Measurements from ENCODE around the gene CMC1.
"Not testable (repeated sequence)": the region's sequence is repeated elsewhere in the genome, so short reads cannot be mapped to it uniquely, and the experiment has no call there.

The CMC1 gene

DNA sequence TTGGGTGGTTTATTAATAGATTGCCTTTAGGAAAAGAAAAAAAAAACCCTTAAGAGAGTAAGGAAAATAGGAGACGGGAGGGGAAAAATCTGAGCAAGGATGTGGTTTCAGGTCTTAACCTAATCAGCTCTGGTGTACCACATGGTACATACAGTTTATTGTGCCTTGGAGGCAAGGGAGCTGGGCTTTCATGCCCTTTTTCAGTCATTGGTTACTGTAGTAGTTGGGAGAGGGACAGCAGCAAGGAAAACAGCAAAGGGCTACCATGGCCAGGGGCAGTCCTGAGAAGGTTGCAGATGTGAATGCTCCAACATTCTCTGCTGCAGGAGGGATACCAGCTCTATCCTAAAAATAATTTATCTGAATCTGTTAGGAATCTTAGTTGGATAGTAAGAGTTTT, 5.9 kb downstream of the CMC1 start:
- no peak for DNase-seq

DNA sequence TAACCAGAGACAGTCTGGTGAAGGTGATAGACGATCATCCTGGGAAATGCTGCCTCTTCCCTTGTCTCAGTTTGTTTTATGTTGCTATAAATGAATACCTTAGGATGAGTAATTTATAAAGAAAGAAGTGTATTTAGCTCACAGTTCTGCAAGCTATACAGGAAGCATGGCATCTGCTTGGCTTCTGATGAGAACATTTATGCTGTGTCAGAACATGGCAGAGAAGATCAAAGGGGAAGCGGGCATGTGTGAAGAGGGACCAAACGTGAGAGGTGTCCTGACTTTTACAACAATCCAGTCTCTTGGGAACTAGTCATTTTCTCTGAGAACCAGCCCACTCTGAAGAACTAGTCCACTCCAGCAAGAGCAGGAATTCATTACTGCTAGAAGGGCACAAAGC, 9.6 kb downstream of the CMC1 start:
- DNase-seq = no peak

DNA sequence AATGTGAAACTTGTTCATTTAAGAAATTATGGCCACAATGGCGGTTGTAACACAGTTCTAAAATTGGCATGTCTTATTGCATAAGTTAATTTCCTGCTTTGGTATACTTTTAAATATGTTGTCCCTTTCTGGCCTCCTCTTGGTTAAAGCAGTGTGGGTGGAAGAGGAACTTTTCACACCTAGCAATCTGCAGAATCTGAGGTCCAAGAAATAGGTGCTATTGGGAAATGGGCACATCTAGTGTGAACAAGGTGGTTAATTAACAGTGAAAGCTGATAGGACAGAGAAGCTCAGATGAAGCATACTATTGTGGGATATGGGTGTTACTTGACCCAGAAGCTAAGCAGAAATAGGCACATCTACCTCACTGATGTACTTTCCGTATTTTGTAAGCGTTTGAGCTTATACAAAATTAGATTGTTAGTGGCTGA, 10.6 kb downstream of the CMC1 start:
- no peak for DNase-seq

DNA sequence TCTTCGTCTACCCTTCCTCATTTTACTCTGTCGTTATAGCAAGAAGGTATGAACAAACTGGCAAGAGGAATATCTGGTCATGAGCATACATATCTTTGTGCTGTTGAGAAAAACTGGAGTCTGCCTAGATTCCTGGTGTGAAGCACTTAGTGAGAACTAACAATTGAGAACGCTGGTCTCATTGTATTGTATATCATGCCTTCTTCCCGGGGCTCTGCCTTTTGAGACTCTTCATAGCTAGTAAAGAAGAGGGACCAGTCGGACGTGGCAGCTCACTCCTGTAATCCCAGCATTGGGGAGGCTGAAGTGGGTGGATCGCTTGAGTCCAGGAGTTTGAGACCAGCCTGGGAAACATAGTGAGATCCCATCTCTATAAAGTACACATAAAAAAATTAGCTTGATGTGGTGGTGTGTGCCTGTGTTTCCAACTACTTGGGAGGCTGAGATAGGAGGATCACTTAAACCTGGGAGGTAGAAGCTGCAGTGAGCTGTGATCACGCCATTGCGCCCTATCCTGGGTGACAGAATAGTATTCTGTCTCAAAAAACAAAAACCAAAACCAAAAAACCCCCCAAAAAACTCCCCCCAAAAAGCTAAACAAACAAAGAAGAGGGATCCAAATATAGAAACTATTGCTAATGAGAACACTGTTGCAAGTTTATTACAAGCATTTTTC, 11.8 kb downstream of the CMC1 start:
- DNase-seq = no peak

DNA sequence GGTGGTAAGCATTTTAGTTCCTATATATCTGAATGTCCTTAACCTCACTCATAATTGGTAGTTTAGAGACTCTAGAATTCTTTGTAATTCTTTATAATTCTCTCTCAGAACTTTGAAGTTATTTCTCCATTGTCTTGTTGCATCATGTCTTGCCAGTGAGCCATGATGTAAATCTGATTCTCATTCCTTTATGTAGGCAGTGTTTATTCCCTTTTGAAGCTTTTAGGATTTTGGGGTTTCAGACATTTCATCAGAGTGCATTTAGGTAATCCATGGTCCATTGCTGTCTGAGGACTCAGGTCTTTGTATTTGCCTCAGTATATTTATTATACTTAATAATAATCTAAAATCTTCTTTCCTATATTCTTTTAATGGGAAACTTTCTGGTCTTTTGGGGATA, 20.6 kb downstream of the CMC1 start:
- no peak for DNase-seq

DNA sequence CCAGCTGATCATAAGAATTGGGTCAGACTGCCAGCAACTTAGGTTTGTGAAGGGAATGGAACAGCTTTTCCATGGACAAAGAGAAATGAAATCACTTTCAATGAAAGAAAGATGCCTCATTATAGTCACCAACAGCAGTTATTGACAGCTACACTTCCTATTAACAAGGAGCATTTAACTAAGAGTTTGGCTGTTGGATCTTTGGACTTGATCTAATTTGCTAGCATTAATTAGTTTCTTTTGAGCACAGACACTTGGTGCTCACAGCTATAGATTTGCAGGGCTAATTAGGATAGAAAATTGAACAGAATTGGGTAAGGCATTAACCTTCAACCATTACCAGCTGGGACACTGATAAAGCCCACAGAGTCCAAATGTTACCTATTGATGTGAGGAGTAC, 24.2 kb downstream of the CMC1 start:
- DNase-seq = no peak

DNA sequence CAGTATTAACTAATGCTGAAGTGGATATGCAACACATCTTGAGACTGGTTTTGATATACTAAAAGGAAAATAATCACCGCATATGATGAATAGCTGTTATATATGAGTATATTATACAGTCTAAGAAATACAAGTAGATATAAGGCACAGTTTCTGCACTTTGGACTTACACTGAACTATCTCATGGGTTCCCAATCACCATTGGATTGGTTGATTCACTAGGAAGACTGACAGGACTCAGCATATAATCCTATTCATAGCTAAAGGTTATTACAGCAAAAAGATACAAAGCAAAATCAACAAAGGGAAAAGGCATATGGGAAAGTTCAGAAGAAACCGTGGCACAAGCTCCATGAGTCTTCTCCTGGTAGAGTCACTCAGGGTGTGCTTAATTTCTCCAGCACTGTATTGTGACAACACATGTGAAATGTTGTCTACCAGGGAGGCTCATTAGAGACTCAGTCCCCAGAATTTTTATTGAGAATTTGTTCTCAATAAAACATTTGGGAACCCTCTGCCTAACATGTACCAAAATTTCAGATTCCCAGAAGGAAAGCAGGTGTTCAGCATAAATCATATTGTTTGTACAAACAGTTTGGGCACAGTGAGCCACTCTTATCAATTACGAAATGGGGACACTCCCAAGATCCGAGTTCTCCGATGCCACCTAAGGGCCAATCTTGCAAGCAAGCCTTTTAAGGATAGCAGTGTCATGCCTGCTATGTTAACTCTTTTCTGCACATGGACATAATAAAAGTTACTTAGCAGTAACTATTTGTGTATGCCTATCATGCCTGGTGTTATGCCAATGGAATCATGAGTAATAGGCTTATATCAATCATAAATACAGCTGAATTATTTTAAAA, 26.8 kb downstream of the CMC1 start:
- DNase-seq = no peak

DNA sequence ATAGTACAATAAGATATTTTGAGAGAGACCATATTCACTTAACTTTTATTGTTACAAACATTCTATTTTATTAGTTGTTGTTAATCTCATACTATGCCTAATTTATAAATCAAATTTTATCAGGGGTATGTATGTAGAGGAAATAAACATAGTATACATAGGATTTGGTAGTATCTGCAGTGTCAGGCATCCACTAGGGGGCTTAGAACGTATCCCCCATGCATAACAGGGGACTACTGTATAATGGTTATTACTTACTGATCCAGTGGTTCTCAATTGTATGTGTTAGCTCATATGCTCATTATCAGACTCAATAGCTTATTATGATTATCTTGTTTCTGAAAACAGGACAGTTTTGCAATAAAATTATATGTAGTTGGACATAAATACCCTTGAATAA, 27.6 kb downstream of the CMC1 start:
- peak; percentile 27 for DNase-seq

DNA sequence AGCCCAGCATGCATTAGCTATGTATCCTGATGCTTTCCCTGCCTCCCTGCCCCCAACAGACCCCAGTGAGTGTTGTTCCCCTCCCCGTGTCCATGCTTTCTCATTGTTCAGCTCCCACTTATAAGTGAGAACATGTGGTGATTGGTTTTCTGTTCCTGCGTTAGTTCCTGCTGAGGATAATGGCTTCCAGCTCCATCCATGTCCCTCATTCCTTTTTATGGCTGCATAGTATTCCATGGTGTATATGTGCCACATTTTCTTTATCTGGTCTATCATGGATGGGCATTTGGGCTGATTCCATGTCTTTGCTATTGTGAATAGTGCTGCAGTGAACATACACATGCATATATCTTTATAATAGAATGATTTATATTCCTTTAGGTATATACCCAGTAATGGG, 28.5 kb downstream of the CMC1 start:
- not testable (repeated sequence) for DNase-seq

DNA sequence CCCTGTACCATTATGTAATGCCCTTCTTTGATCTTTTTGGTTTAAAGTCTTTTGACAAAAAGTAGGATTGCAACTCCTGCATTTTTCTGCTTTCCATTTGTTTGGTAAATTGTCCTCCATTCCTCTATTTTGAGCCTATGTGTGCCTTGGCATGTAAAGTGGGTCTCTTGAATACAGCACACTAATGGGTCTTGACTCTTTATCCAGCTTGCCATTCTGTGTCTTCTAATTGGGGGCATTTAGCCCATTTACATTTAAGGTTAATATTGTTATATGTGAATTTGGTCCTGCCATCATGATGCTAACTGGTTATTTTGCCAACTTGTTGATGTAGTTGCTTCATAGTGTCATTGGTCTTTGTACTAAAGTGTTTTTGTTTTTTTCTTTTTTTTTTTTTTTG, 32.4 kb downstream of the CMC1 start:
- no peak for DNase-seq

DNA sequence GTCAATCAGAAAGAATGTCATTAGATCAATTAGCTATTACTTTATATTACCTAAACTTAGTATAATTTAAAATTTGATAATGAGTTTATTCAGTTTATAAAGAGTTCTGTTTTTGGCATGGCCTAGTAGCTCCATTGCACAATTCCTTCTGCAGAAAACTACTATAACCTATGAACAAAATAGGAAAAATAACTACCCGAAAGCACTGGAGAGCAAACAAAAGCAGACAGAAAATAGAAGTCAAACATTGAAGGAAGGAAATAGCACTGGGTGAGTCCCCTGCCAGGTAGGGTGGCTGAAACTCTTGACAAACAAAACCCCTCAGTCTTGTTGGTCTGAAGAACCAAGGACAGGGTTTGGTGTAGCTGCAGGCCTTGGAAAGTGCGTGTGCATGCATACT, 37.5 kb downstream of the CMC1 start:
- no peak for DNase-seq

DNA sequence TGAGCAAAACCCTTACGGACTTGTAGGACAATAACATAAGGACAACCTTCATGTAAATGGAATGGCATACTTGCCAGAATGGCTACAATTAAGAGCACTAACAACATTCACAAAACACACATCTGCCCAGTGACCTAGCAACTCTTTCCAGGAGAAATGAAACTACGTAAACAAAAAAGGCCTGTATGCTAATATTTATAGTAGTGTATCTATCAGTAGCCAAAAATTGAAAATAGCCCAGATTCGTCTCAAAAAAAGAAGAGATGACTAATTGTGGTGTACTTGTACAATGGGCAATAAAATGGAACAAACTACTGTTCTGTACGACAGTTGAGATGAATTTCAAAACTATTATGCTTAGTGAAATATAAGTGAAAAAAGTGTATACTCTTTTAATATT, 38.4 kb downstream of the CMC1 start:
- no peak for DNase-seq

DNA sequence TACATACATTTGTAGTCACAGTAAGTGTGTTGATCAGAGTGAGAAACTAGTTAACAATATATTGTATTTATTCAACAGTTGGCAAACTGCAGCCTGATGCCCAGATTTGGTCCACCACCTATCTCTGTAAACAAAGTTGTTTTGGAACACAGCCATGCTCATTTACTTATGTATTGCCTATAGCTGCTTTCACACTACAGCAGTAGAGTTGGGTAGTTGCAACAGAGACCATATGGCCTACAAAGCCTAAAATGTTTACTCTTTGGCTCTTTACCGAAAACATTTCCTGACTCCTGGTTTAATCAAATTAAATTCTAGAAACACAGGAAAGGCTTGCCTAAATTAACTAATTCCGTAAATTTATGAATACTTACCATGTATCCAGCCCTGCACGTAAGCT, 39.4 kb downstream of the CMC1 start:
- DNase-seq = no peak

DNA sequence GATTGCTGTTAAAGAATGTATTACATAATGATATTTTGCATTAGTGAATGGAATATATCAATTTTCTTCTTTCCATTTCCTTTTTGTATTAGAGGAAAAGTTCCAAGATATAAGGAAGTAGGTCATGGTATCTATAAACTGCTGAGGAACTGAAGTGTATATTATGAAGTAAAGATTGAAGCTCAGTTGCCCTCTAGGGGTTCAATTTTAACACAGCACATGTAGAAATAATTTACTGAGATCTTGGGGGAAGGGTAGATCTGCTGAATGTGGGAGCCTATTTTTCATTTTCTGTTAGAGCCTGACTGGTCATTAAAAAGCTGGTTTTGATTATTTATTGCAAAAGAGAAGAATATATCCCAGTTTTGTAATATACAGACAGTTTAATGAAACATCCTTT, 45.2 kb downstream of the CMC1 start:
- peak; percentile 78 for DNase-seq

DNA sequence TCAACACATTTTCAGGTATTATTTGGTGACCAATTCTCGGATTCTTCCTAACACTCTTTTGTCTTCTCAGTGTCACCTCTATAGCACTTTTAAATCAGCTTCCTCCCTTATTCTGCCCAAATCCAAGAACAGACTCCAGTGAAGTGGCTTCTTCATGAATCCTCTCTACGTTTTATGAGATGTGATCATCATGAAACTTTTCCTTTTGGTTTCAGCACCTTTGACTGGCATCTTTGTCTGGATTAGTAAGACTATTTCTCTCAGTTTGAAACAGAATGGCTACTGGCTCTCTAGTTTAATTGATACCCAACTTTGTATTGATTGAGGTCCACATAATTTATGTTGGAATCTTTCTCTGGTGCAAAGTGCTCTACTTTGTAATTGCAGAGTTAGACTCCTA, 45.6 kb downstream of the CMC1 start:
- DNase-seq = no peak

DNA sequence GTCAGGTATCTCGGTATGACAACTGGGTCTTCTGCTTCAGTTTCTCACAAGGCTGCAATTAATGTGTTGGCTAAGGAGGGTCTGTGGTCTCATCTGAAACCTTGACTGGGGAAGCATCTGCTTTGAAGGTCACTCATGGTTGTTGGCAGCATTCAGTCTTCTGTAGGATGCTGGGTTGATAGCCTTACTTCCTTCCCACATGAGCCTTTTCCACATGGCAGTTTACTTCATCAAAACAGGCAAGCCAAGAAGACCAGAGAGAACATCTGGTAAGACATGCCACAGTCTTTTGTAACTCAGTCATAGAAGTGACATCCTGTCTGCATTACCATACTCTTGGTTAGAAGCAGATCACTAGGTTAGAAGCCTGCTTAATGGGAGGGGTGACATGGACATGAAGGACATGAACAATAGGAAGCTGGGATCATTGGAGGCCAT, 49.5 kb downstream of the CMC1 start:
- no peak for DNase-seq

DNA sequence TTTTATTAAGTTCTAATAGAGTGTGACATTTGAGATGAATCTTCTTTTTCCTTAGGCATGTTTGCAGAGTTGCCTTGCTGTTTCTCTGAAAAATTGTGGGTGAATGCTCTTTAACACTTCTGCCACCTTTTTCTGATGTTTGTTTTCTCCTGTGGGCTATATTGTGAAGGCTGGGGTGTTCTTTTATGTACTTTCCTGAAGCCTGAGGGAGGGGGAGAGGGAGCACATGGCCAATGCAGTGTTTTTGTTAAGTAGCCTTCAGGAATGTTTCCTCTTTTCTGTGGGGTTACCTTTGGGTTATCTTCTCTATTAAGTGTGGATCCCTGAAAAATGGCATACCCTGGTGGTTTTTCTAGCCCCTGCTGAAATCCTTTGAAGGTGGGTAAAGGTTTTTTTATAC, 50.2 kb downstream of the CMC1 start:
- DNase-seq = no peak

DNA sequence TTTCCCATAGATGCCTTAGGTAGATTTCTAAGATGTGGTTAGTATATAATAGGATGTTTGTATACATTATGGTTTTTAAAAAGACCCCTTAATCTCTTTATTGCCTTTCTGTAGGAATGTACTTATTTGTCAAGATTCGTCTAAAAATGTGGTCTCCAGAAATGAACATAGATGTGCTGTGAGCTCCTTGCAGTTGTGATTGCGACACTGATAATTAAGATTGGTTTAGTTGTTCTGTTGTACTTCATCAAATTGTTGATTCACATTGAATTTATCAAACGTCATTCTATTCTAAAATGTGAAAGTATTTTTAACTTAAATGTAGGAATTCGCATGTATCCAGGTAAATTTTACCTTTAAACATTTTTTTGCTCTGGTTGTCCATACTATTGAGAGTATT, 51.2 kb downstream of the CMC1 start:
- no peak for DNase-seq

DNA sequence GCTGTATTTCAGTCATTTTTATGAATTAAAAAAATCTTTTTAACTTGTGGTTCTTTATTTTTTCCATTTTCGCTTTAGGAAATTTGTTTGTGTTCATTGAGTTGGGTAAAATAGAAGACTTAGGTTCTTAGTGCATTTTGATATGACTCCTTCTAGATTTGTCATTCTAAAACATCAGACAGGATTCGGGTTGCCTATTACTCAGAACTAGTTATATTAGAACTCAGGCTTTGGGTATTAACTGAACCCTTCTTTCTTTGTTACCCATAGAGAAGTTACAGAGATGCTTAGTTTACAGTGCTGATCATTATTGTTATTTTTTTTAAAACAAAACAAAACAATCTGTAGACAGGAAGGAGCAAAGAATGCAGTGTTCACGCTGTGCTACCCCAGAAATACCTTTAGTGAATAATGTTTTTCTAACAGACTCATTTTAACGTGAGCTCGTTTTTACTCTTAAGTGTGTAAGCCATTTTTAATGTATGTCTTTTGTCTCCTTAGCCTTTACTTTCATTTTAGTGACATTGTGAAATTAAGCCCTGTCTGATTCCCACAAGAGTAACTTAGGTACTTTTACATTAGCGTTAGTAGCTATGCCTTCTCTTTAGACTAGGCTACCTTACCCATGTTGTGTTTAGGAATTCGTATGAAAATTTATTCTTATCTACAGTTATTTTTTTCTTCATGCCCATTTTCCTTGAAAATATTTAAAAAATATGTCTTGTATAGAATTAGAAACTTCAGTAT, 53.4 kb downstream of the CMC1 start:
- no peak for DNase-seq

DNA sequence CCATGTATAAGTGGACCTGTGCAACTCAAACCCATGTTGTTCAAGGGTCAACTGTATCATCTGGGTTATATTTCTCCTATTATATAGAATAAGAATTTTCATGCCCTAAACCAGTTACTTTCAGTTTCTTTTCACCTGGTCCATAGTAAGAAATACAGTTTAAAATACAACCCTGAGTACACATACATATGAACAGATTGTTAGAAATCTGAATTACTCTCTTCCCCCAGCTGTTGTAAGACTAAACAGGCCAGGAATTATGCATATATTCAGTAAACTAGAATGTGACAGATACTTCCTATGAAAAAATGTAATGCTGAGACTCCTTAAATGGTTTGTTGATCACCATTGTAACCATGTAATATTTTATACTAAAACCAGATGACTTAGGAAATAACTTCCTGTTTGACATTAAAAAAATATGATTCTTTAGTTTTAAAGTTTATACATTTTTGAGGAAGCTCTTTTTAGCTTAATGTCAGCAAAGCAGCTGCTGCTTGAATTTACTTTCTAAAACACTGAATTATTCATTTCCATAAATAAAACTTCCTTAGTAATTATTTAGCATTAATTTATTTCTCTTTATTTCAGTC, 54.6 kb downstream of the CMC1 start:
- DNase-seq = no peak

DNA sequence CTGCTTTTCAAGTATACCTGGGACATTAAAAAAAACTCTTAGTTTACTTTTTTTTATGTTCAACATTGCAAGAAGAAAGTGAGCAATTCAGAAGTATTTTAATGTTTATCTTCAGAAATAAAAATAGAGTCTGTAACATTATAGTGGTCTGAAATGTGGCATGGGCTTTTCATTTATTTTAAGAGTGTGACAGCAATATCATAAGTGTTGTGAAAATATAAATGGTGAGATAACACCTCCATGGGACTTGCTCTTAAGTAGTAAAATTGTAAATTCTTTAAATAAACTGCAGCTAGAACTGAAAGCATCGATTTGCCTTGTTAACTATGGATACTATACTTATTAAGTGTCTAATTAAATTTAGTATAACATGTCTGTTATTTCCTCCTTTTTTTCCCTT, 58.3 kb downstream of the CMC1 start:
- DNase-seq = no peak

DNA sequence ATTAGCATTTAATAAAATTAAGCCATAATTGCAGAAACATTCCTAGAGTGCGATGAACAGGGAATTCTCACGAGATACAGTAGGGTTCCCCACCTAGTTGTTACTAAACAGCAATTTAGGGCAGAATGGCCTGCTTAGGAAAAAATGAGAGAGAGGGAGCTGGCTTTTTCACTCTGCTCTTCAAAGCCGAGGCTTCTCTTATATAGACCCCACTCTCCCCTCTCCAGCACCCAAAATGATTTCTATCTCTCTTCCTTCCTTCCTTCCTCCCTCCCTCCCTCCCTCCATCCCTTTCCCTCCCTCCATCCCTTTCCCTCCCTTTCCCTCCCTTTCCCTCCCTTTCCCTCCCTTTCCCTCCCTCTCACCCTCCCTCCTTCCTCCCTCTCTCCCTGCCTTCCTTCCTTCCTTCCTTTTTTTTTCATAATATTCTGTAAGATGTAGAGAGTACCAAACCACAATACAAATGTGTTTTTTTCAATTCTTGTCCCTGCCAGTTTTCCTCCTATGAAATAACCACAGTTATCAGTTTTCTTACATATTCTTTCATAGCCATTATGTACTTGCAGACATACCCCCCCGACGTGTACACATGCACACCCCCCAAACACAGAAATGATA, 59.0 kb downstream of the CMC1 start:
- no peak for DNase-seq

DNA sequence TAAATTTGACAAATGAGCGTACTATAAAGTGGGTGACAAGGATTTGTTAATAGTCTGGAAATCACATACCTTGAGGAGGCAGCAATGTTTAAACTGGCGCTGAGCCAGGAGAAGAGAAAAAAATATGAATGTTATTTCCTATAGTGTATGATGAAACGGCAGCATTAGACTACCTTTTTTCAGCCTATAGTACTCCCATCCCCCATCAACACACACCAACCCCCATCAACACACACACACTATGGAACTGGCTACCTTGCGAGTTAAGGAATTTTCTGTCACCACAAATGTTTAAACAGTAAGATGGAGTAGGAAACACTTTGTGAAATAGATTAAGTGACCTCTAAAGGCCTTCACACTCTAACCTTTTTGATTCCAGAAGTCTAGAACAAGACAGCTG, 60.3 kb downstream of the CMC1 start:
- DNase-seq = no peak

Measured in hematopoietic multipotent progenitor cell treated with erythropoietin and hydrocortisone succinate and interleukin-3 and kit ligand, for 6 days (in vitro differentiated cells).